PFSK-1 (cell line): Measurements from ENCODE around the gene SLC25A51.

Source experiments
- FOXP2 ChIP-seq: optimal IDR thresholded peaks from 2 replicates; pipeline ENCODE3; 2011; ENCODE audit warnings: borderline replicate concordance, control low read depth, inconsistent platforms; ENCODE audit not compliant: insufficient read depth; ENCODE audit errors: extremely low read length, extremely low read depth
- POLR2AphosphoS5 ChIP-seq: IDR thresholded peaks from 2 replicates; pipeline ENCODE4 v1.6.1; 2012; ENCODE audit warnings: low read depth, mild to moderate bottlenecking, control low read depth, low read length, moderate library complexity
- REST ChIP-seq, 2 experiments: IDR thresholded peaks; 2 replicates each; pipeline versions ENCODE4 v1.6.1 to v1.8.0; 2011 to 2012; ENCODE audit warnings: low read depth in 2 of 2, low read length in 2 of 2, control low read depth in 1 of 2, inconsistent platforms in 1 of 2, mild to moderate bottlenecking in 1 of 2, moderate library complexity in 1 of 2; ENCODE audit not compliant: insufficient read depth in 1 of 2
- SIN3A ChIP-seq: IDR thresholded peaks from 2 replicates; pipeline ENCODE4 v1.6.1; 2012; ENCODE audit warnings: mild to moderate bottlenecking, low read length, moderate library complexity, borderline replicate concordance; ENCODE audit not compliant: insufficient read depth
- TAF1 ChIP-seq: IDR thresholded peaks from 2 replicates; pipeline ENCODE4 v1.6.1; 2012; ENCODE audit warnings: low read length, control low read depth, borderline replicate concordance; ENCODE audit not compliant: insufficient read depth

Gene SLC25A51

GRCh38 chr9:37911271-37911681 lies 7.3 kb upstream of the SLC25A51 start:
- no peak for TF ChIP-seq FOXP2
- no peak for TF ChIP-seq SIN3A
- no peak for TF ChIP-seq REST (IDR thresholded peaks at IDR 0.05; ENCODE audit: insufficient read depth in 1 of 2, low read depth in 2 of 2, low read length in 2 of 2)
- no peak for TF ChIP-seq TAF1
- TF ChIP-seq POLR2AphosphoS5: no peak

DNA sequence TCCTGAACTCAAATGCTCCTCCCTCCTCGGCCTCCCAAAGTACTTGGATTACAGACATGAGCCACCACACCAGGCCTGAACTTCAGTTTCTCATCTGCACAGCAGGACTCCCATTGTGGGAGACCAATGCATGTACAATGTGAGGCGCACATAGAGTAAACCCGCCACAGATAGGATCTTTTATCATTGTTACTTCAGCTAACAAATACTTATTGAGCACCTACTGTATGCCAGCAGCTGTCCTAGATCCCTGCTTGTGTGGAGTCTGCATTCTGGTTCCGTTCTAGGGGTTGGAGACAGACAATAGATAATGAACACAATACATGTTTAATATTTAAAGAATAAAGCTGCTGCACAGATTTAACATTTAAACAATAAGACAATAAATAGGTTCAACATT lies 6.3 kb upstream of the SLC25A51 start:
- TF ChIP-seq POLR2AphosphoS5: no peak
- no peak for TF ChIP-seq REST (IDR thresholded peaks at IDR 0.05; ENCODE audit: insufficient read depth in 1 of 2, low read depth in 2 of 2, low read length in 2 of 2)
- no peak for TF ChIP-seq SIN3A
- no peak for TF ChIP-seq FOXP2
- no peak for TF ChIP-seq TAF1

DNA sequence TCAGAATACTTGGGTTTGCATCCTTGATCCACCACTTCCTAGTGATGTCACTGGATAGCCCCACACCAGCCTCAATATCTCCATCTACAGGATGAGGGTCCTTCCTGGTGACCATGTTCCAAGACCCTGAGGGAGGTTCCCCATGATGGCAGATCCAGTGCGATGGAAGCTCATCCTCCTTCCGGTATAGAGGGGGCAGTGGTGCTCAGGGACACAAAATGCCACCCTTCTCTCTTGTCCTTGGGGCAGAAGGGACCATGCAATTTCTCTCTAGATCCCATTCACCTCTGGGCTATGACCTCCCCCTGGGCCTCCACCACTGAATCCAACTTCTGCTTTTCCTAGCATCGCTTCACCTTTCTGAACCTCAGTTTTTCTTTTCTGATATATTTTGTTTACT lies 5.4 kb upstream of the SLC25A51 start:
- TF ChIP-seq TAF1 (no peak), SIN3A (no peak), FOXP2 (no peak), POLR2AphosphoS5 (no peak), REST (IDR thresholded peaks at IDR 0.05; ENCODE audit: insufficient read depth in 1 of 2, low read depth in 2 of 2, low read length in 2 of 2) (no peak)

GRCh38 chr9:37908698-37909186 lies 4.8 kb upstream of the SLC25A51 start:
- TF ChIP-seq FOXP2: no peak

DNA sequence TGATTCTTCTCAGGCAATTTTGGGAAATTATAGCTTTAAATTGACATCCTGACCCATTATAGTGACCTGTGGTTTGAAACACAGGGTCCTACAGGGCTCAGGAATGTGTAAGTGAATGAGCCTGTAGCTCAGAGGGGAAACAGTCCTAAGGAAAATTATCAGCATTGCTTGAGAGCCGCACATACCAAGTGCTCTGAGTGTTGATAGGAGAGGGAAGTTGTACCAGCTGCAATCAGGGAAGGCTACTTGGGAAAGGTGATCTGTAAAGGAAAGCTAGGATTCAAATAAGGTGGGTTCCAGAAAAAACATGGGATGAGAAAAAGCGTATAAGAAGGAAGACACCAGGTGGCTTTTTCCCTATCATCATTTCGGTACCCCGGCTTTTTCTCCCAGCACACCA lies 4.4 kb upstream of the SLC25A51 start:
- no peak for TF ChIP-seq SIN3A
- TF ChIP-seq POLR2AphosphoS5: no peak
- TF ChIP-seq FOXP2: no peak
- no peak for TF ChIP-seq REST (IDR thresholded peaks at IDR 0.05; ENCODE audit: insufficient read depth in 1 of 2, low read depth in 2 of 2, low read length in 2 of 2)
- no peak for TF ChIP-seq TAF1
